PC-9 (cell line): ENCODE measurements around the gene IQCM.

Source experiments
- CTCF ChIP-seq: fragments of 200-600 bp; sonication (generic); conservative IDR thresholded peaks from 2 replicates; pipeline ENCODE4 v1.6.1; 2017; ENCODE audit warnings: mixed run types, antibody characterized with exemption, mild to moderate bottlenecking, moderate library complexity
- EZH2 ChIP-seq: fragments of 200-600 bp; sonication (generic); IDR thresholded peaks from 2 replicates; pipeline ENCODE4 v1.8.0; 2017; ENCODE audit warnings: antibody characterized with exemption, low read depth

GRCh38 chr4:149785696-149786431 lies 29.8 kb downstream of the IQCM start:
- no peak for TF ChIP-seq CTCF
- TF ChIP-seq EZH2 = no peak
